ENCODE data around the gene JAK3.

JAK3 gene

GRCh38 chr19:17869114-17869608, 21.4 kb upstream of the JAK3 start:
- TF ChIP-seq FOXP2 (optimal IDR thresholded peaks at IDR 0.05; ENCODE audit: control extremely low read depth, extremely low read length, insufficient read depth) (no peak), POLR2AphosphoS5 (IDR thresholded peaks at IDR 0.05; ENCODE audit: borderline replicate concordance, low read depth, low read length) (no peak), EZH2 (IDR thresholded peaks at IDR 0.05) (no peak)
- Histone ChIP-seq H3K27ac (no peak overlapping the region), H3K9ac (ENCODE audit: insufficient read length) (no peak overlapping the region), H3K36me3 (ENCODE audit: insufficient read depth, low read length) (peaks cover 6% of the 10 kb centered on the region), H3K4me3 (no peak overlapping the region), H3K9me3 (ENCODE audit: low read depth, low read length) (no peaks in the 10 kb centered on the region)
- no peak for DNase-seq (ENCODE audit: low read depth, low spot score)

GRCh38 chr19:17868669-17869068, 20.9 kb upstream of the JAK3 start:
- no peak for TF ChIP-seq FOXP2 (optimal IDR thresholded peaks at IDR 0.05; ENCODE audit: control extremely low read depth, extremely low read length, insufficient read depth)
- TF ChIP-seq POLR2AphosphoS5 (IDR thresholded peaks at IDR 0.05; ENCODE audit: borderline replicate concordance, low read depth, low read length): no peak
- TF ChIP-seq EZH2 (IDR thresholded peaks at IDR 0.05): no peak
- peaks cover 11% of the 10 kb centered on the region for H3K36me3 ChIP-seq (ENCODE audit: insufficient read depth, low read length)
- no peak overlapping the region for H3K4me3 ChIP-seq
- H3K9ac ChIP-seq (ENCODE audit: insufficient read length): no peak overlapping the region
- DNase-seq (ENCODE audit: low read depth, low spot score): no peak
- no peaks in the 10 kb centered on the region for H3K9me3 ChIP-seq (ENCODE audit: low read depth, low read length)
- H3K27ac ChIP-seq: no peak overlapping the region

GRCh38 chr19:17866964-17867486, 19.2 kb upstream of the JAK3 start:
- DNase-seq (ENCODE audit: low read depth, low spot score): no peak
- Histone ChIP-seq H3K9ac (ENCODE audit: insufficient read length) (no peak overlapping the region), H3K27ac (no peak overlapping the region), H3K36me3 (ENCODE audit: insufficient read depth, low read length) (peaks cover 27% of the 10 kb centered on the region), H3K9me3 (ENCODE audit: low read depth, low read length) (no peaks in the 10 kb centered on the region), H3K4me3 (no peak overlapping the region)
- TF ChIP-seq EZH2 (IDR thresholded peaks at IDR 0.05): no peak
- TF ChIP-seq FOXP2 (optimal IDR thresholded peaks at IDR 0.05; ENCODE audit: control extremely low read depth, extremely low read length, insufficient read depth): no peak
- no peak for TF ChIP-seq POLR2AphosphoS5 (IDR thresholded peaks at IDR 0.05; ENCODE audit: borderline replicate concordance, low read depth, low read length)

DNA sequence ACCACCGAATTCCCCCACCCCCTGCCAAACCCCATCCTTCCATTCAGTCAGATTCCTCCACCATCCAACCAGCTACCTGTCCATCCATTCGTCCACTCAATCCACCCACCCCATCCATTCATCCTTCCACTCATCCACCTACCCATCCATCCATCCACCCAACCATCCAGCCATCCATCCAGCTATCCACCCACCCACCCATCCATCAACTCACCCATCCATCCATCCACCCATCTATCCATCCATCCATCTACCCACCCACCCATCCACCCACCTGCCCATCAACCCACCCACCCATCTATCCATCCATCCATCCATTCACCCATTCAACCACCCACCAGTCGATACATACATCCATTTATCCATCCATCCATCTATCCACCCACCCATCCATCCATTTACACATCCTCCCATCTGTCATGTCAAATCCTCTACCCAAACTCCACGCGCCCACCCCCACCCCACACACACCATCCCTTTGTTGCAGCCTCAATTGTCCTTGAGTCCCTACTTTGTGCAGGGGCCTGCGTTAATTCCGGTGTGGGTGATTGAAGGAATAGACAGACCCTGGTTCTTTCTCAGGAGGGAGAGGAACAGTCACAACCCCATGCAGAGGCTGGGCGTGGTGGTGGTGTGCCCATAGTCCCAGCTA, 18.7 kb upstream of the JAK3 start:
- TF ChIP-seq EZH2 (IDR thresholded peaks at IDR 0.05): no peak
- TF ChIP-seq FOXP2 (optimal IDR thresholded peaks at IDR 0.05; ENCODE audit: control extremely low read depth, extremely low read length, insufficient read depth): no peak
- TF ChIP-seq POLR2AphosphoS5 (IDR thresholded peaks at IDR 0.05; ENCODE audit: borderline replicate concordance, low read depth, low read length): no peak
- Histone ChIP-seq H3K36me3 (ENCODE audit: insufficient read depth, low read length) (peaks cover 33% of the 10 kb centered on the region), H3K27ac (no peak overlapping the region), H3K9ac (ENCODE audit: insufficient read length) (no peak overlapping the region), H3K4me3 (no peak overlapping the region), H3K9me3 (ENCODE audit: low read depth, low read length) (no peaks in the 10 kb centered on the region)
- no peak for DNase-seq (ENCODE audit: low read depth, low spot score)

- no peak for DNase-seq (ENCODE audit: low read depth, low spot score)
- 0 out of 2 replicates have a peak overlapping the region, but pooled peaks have one; percentile 2 for H3K27ac ChIP-seq
- TF ChIP-seq FOXP2 (optimal IDR thresholded peaks at IDR 0.05; ENCODE audit: control extremely low read depth, extremely low read length, insufficient read depth): no peak
- no peak for TF ChIP-seq EZH2 (IDR thresholded peaks at IDR 0.05)
- TF ChIP-seq POLR2AphosphoS5 (IDR thresholded peaks at IDR 0.05; ENCODE audit: borderline replicate concordance, low read depth, low read length): peak; percentile 72
- H3K9ac ChIP-seq (ENCODE audit: insufficient read length): no peak overlapping the region
- H3K4me3 ChIP-seq: no peak overlapping the region
- H3K36me3 ChIP-seq (ENCODE audit: insufficient read depth, low read length): peaks cover 41% of the 10 kb centered on the region
- no peaks in the 10 kb centered on the region for H3K9me3 ChIP-seq (ENCODE audit: low read depth, low read length)
Measured at GRCh38 chr19:17865364-17866311, 17.9 kb upstream of the JAK3 start.

- H3K9me3 ChIP-seq (ENCODE audit: low read depth, low read length): no peaks in the 10 kb centered on the region
- H3K4me3 ChIP-seq: no peak overlapping the region
- DNase-seq (ENCODE audit: low read depth, low spot score): no peak
- H3K27ac ChIP-seq: peak overlapping the region; percentile 35; the same call in 1 of the 2 replicates
- TF ChIP-seq EZH2 (IDR thresholded peaks at IDR 0.05) (no peak), POLR2AphosphoS5 (IDR thresholded peaks at IDR 0.05; ENCODE audit: borderline replicate concordance, low read depth, low read length) (no peak; the same call in 1 of the 2 replicates), FOXP2 (optimal IDR thresholded peaks at IDR 0.05; ENCODE audit: control extremely low read depth, extremely low read length, insufficient read depth) (no peak)
- H3K9ac ChIP-seq (ENCODE audit: insufficient read length): no peak overlapping the region
- peaks cover 45% of the 10 kb centered on the region for H3K36me3 ChIP-seq (ENCODE audit: insufficient read depth, low read length)
Measured at GRCh38 chr19:17863520-17864182, 15.9 kb upstream of the JAK3 start.

- peak; percentile 4; the same call in 1 of the 2 replicates for TF ChIP-seq POLR2AphosphoS5 (IDR thresholded peaks at IDR 0.05; ENCODE audit: borderline replicate concordance, low read depth, low read length)
- TF ChIP-seq EZH2 (IDR thresholded peaks at IDR 0.05): no peak
- no peak for TF ChIP-seq FOXP2 (optimal IDR thresholded peaks at IDR 0.05; ENCODE audit: control extremely low read depth, extremely low read length, insufficient read depth)
- no peak for DNase-seq (ENCODE audit: low read depth, low spot score)
- Histone ChIP-seq H3K9ac (ENCODE audit: insufficient read length) (no peak overlapping the region), H3K9me3 (ENCODE audit: low read depth, low read length) (no peaks in the 10 kb centered on the region), H3K36me3 (ENCODE audit: insufficient read depth, low read length) (peaks cover 45% of the 10 kb centered on the region), H3K27ac (peak overlapping the region; percentile 84; the same call in 1 of the 2 replicates), H3K4me3 (no peak overlapping the region)
Measured at GRCh38 chr19:17862711-17863519, 15.1 kb upstream of the JAK3 start.

Measured in SK-N-MC (cell line).